SK-N-SH (cell line): Measurements from ENCODE around the gene NRG3.
"Not testable (repeated sequence)": the region's sequence is repeated elsewhere in the genome, so short reads cannot be mapped to it uniquely, and the experiment has no call there.

Experiments used
- FOXJ3 ChIP-seq: sonication (generic); formaldehyde crosslinking; IDR thresholded peaks from 2 replicates; pipeline ENCODE4 v1.5.1; 2020; ENCODE audit warnings: mild to moderate bottlenecking, missing genetic modification reagents
- JUND ChIP-seq: IDR thresholded peaks from 2 replicates; pipeline ENCODE4 v1.4.0; 2012
- POLR2AphosphoS5 ChIP-seq: IDR thresholded peaks from 2 replicates; pipeline ENCODE4 v1.6.1; 2012; ENCODE audit warnings: low read depth, low read length
- SMC3 ChIP-seq: IDR thresholded peaks from 2 replicates; pipeline ENCODE4 v1.6.1; 2012; ENCODE audit warnings: low read depth, low read length, improper control_type of control experiment
- YY1 ChIP-seq: IDR thresholded peaks from 2 replicates; pipeline ENCODE4 v1.4.0; 2012; ENCODE audit warnings: low read depth, mild to moderate bottlenecking
- TF ChIP-seq, protein P1 (sequence below): fragments of 200-600 bp; sonication (generic); IDR thresholded peaks from 2 replicates; pipeline ENCODE4 v1.6.1; 2017; ENCODE audit warnings: antibody characterized with exemption, mild to moderate bottlenecking, moderate library complexity
- TF ChIP-seq, protein P2 (sequence below): IDR thresholded peaks from 2 replicates; pipeline ENCODE4 v1.6.1; 2012; ENCODE audit warnings: mild to moderate bottlenecking, low read depth, low read length, moderate library complexity
- TF ChIP-seq, protein P3 (sequence below): fragments of 150-350 bp; IDR thresholded peaks from 2 replicates; pipeline ENCODE4 v1.6.1; 2017; ENCODE audit warnings: antibody characterized with exemption, low read length, low read depth, borderline replicate concordance

DNA sequence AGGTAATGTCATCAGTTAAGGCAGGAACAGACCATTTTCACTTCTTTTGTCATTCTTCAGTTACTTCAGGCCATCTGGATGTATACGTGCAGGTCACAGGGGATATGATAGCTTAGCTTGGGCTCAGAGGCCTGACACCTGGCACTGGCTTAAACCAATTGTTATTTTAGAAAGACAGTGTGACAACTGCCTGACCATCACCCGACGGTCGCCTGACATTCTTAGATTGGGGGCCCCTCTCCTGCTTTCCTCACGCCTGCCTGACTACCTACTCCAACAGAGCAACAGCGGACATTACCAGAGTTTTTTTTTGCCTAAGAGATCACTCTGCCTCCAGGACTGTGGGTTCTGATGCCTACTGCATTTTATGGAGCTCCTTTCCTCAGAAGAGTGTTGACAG, 803.5 kb downstream of the NRG3 start:
- not testable (repeated sequence) for TF ChIP-seq SMC3; YY1; POLR2AphosphoS5; FOXJ3 (CRISPR knock-in tag); JUND
- TF ChIP-seq, protein P1, sequence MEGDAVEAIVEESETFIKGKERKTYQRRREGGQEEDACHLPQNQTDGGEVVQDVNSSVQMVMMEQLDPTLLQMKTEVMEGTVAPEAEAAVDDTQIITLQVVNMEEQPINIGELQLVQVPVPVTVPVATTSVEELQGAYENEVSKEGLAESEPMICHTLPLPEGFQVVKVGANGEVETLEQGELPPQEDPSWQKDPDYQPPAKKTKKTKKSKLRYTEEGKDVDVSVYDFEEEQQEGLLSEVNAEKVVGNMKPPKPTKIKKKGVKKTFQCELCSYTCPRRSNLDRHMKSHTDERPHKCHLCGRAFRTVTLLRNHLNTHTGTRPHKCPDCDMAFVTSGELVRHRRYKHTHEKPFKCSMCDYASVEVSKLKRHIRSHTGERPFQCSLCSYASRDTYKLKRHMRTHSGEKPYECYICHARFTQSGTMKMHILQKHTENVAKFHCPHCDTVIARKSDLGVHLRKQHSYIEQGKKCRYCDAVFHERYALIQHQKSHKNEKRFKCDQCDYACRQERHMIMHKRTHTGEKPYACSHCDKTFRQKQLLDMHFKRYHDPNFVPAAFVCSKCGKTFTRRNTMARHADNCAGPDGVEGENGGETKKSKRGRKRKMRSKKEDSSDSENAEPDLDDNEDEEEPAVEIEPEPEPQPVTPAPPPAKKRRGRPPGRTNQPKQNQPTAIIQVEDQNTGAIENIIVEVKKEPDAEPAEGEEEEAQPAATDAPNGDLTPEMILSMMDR, result not testable (repeated sequence)
- TF ChIP-seq, protein P2, sequence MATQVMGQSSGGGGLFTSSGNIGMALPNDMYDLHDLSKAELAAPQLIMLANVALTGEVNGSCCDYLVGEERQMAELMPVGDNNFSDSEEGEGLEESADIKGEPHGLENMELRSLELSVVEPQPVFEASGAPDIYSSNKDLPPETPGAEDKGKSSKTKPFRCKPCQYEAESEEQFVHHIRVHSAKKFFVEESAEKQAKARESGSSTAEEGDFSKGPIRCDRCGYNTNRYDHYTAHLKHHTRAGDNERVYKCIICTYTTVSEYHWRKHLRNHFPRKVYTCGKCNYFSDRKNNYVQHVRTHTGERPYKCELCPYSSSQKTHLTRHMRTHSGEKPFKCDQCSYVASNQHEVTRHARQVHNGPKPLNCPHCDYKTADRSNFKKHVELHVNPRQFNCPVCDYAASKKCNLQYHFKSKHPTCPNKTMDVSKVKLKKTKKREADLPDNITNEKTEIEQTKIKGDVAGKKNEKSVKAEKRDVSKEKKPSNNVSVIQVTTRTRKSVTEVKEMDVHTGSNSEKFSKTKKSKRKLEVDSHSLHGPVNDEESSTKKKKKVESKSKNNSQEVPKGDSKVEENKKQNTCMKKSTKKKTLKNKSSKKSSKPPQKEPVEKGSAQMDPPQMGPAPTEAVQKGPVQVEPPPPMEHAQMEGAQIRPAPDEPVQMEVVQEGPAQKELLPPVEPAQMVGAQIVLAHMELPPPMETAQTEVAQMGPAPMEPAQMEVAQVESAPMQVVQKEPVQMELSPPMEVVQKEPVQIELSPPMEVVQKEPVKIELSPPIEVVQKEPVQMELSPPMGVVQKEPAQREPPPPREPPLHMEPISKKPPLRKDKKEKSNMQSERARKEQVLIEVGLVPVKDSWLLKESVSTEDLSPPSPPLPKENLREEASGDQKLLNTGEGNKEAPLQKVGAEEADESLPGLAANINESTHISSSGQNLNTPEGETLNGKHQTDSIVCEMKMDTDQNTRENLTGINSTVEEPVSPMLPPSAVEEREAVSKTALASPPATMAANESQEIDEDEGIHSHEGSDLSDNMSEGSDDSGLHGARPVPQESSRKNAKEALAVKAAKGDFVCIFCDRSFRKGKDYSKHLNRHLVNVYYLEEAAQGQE, result not testable (repeated sequence)
- TF ChIP-seq, protein P3, sequence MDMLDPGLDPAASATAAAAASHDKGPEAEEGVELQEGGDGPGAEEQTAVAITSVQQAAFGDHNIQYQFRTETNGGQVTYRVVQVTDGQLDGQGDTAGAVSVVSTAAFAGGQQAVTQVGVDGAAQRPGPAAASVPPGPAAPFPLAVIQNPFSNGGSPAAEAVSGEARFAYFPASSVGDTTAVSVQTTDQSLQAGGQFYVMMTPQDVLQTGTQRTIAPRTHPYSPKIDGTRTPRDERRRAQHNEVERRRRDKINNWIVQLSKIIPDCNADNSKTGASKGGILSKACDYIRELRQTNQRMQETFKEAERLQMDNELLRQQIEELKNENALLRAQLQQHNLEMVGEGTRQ, result not testable (repeated sequence)
